Immature natural killer cell (primary cell): ENCODE results near the gene CHD9. TPM values are rescaled to one million over a fixed set of nuclear protein-coding genes. Genes with fewer than 3 reads are reported as not detected.

Source experiments
- DNase-seq, 3 donors: peaks; one replicate each; pipeline ENCODE4 v3.0.0; 2022; ENCODE audit warnings: mixed read lengths in 1 of 3
- H3K27ac Mint-ChIP-seq, 6 donors: one replicate each; pipeline ENCODE4 v1.8.0; 2020; ENCODE audit warnings: mixed read lengths in 6 of 6, mild to moderate bottlenecking in 5 of 6, inconsistent platforms in 4 of 6, moderate library complexity in 3 of 6
- H3K27me3 Mint-ChIP-seq, 3 donors: one replicate each; pipeline ENCODE4 v1.8.0; 2020 to 2021; ENCODE audit warnings: low read depth in 3 of 3, mild to moderate bottlenecking in 3 of 3, mixed read lengths in 3 of 3, moderate library complexity in 3 of 3, inconsistent platforms in 1 of 3
- H3K36me3 Mint-ChIP-seq, 3 donors: one replicate each; pipeline ENCODE4 v1.8.0; 2020; ENCODE audit warnings: mixed read lengths in 3 of 3, inconsistent platforms in 2 of 3, mild to moderate bottlenecking in 2 of 3
- H3K4me1 Mint-ChIP-seq, 2 donors: one replicate each; pipeline ENCODE4 v1.8.0; 2020; ENCODE audit warnings: inconsistent platforms in 2 of 2, mild to moderate bottlenecking in 2 of 2, mixed read lengths in 2 of 2, moderate library complexity in 1 of 2
- H3K4me3 Mint-ChIP-seq, 5 donors: one replicate each; pipeline ENCODE4 v1.8.0; 2020; ENCODE audit warnings: mild to moderate bottlenecking in 5 of 5, mixed read lengths in 5 of 5, inconsistent platforms in 3 of 5, moderate library complexity in 3 of 5
- H3K9me3 Mint-ChIP-seq, 6 donors: one replicate each; pipeline ENCODE4 v1.8.0; 2020; ENCODE audit warnings: mild to moderate bottlenecking in 6 of 6, mixed read lengths in 6 of 6, inconsistent platforms in 4 of 6, moderate library complexity in 3 of 6
- polyA plus RNA-seq, 3 donors: library from polyadenylated mRNA; unstranded; fragments of 300-500 nt; fragmentation: Illumina TruSeq; gene quantifications; one replicate each; pipeline ENCODE4 v1.2.3, GENCODE V29; 2021

Gene CHD9
- polyA plus RNA-seq, 3 donors from 2014 or later: 47.1 to 68.6 (median 48.5) TPM

DNA sequence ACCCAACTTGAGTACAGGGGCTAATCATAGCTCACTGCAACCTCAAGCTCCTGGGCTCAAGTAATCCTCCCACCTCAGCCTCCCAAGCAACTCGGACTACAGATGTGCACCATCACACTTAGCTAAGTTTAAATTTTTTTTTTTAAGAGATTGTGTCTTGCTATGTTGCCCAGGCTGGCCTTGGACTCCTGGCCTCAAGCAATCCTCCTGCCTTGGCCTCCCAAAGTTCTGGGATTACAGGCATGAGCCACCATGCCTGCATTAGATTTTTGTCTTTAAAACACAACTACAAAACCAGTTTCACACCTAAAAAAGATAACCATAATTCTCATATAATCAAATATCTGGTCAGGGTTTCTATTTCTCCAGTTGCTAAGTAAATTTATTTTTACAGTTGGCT, 147.1 kb downstream of the CHD9 start:
- Mint-ChIP-seq H3K9me3 (peaks cover 0 to 3% (median 0%) of the 10 kb centered on the region in 6 donors), H3K27ac (no peak overlapping the region), H3K4me3 (no peak overlapping the region), H3K36me3 (peaks cover 0 to 12% (median 7%) of the 10 kb centered on the region in 3 donors), H3K4me1 (peaks cover 1 to 7% of the 10 kb centered on the region in 2 donors), H3K27me3 (peaks cover 0 to 3% (median 0%) of the 10 kb centered on the region in 3 donors)
- DNase-seq: no peak

GRCh38 chr16:53202398-53202797, 147.6 kb downstream of the CHD9 start:
- peaks cover 0 to 10% (median 7%) of the 10 kb centered on the region in 3 donors for H3K36me3 Mint-ChIP-seq
- H3K4me3 Mint-ChIP-seq: no peak overlapping the region
- peaks cover 0 to 3% (median 0%) of the 10 kb centered on the region in 3 donors for H3K27me3 Mint-ChIP-seq
- H3K4me1 Mint-ChIP-seq: peaks cover 4 to 12% of the 10 kb centered on the region in 2 donors
- H3K9me3 Mint-ChIP-seq: peaks cover 0 to 3% (median 0%) of the 10 kb centered on the region in 6 donors
- DNase-seq: no peak
- no peak overlapping the region for H3K27ac Mint-ChIP-seq

- no peaks in the 10 kb centered on the region for H3K27me3 Mint-ChIP-seq
- H3K4me3 Mint-ChIP-seq: peak overlapping the region; percentile 86 to 96 (median 93)
- H3K27ac Mint-ChIP-seq: peak overlapping the region; percentile 88 to 96 (median 94)
- peak; percentile 52 to 61 (median 60) for DNase-seq
- peaks cover 0 to 9% (median 0%) of the 10 kb centered on the region in 3 donors for H3K36me3 Mint-ChIP-seq
- peaks cover 0 to 3% (median 0%) of the 10 kb centered on the region in 6 donors for H3K9me3 Mint-ChIP-seq
- peaks cover 38 to 62% of the 10 kb centered on the region in 2 donors for H3K4me1 Mint-ChIP-seq
These were observed 153.3 kb downstream of the CHD9 start for GRCh38 chr16:53207810-53208752.

- Mint-ChIP-seq H3K9me3 (no peaks in the 10 kb centered on the region), H3K36me3 (peaks cover 0 to 8% (median 0%) of the 10 kb centered on the region in 3 donors), H3K27me3 (no peaks in the 10 kb centered on the region), H3K4me3 (peak overlapping the region; percentile 76 to 92 (median 80)), H3K27ac (peak overlapping the region; percentile 71 to 92 (median 88)), H3K4me1 (peaks cover 43 to 75% of the 10 kb centered on the region in 2 donors)
- no peak for DNase-seq
These were observed 154.6 kb downstream of the CHD9 start for GRCh38 chr16:53209429-53209828.

DNA sequence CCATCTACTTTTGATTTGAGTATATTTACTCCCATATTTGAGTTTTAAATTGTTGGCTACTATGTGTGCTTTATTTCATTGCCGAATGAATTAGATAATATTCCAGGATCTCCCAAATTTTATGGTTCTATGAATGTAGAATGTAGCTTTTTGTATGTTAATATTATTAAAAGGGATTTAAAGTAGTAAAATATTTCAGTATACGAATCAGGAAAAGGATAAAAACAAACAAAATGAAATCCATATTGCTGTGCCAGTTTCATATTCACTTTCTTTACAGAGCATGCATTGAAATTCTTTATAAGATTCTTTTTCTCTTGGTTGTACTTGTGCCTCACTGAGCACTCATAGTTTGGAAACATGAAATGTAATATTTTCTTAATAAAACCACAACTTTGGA, 155.1 kb downstream of the CHD9 start:
- H3K4me1 Mint-ChIP-seq: peaks cover 45 to 78% of the 10 kb centered on the region in 2 donors
- peaks cover 0 to 7% (median 0%) of the 10 kb centered on the region in 3 donors for H3K36me3 Mint-ChIP-seq
- H3K27me3 Mint-ChIP-seq: no peaks in the 10 kb centered on the region
- peak overlapping the region in 5 of 6 donors; percentile 77 to 92 (median 88) for H3K27ac Mint-ChIP-seq
- DNase-seq: peak in 1 of 3 donors; percentile 6
- peak overlapping the region; percentile 76 to 92 (median 80) for H3K4me3 Mint-ChIP-seq
- H3K9me3 Mint-ChIP-seq: no peaks in the 10 kb centered on the region

DNA sequence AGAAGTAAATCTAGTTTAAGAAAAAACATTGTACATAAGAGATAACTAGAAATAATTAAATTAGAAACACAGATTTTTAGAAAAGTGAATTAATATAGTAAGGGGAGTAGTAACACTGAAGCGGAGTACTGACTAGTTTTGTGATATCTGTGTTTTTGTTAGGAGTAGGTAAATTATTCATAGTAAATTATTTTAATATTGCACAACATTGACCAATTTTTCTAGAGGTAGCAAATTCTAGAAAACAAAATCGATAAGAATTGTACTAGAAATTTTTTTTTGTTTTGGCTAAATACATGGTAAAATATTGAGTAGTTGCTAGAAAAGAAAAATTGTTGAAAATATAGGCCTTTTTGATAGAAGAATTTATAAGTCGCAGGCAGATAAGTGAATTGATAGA, 156.5 kb downstream of the CHD9 start:
- no peak for DNase-seq
- peak overlapping the region in 4 of 6 donors; percentile 10 to 64 (median 48) for H3K27ac Mint-ChIP-seq
- H3K9me3 Mint-ChIP-seq: no peaks in the 10 kb centered on the region
- peaks cover 0 to 7% (median 0%) of the 10 kb centered on the region in 3 donors for H3K36me3 Mint-ChIP-seq
- peak overlapping the region in 4 of 5 donors; percentile 13 to 62 (median 28) for H3K4me3 Mint-ChIP-seq
- no peaks in the 10 kb centered on the region for H3K27me3 Mint-ChIP-seq
- peaks cover 52 to 87% of the 10 kb centered on the region in 2 donors for H3K4me1 Mint-ChIP-seq

DNA sequence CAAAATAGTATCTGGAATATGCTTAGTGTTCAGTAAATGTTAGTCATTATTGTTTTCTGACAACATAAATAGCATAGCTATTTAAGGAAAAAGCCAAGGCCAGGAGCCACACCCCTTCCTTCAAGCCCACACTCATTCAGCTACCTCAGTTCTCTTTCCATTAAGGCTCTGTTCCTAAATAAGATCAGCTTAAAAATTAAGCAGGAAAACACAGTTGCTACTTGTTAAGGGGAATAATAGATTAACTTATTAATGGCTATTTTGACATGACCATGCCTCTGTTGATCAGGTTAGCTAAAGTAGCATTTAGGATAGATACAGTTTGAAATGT, 158.1 kb downstream of the CHD9 start:
- no peak for DNase-seq
- Mint-ChIP-seq H3K4me1 (peaks cover 50 to 81% of the 10 kb centered on the region in 2 donors), H3K36me3 (peaks cover 0 to 7% (median 0%) of the 10 kb centered on the region in 3 donors), H3K9me3 (no peaks in the 10 kb centered on the region), H3K27ac (peak overlapping the region in 3 of 6 donors; percentile 3 to 67 (median 42)), H3K27me3 (no peaks in the 10 kb centered on the region), H3K4me3 (peak overlapping the region in 3 of 5 donors; percentile 5 to 43 (median 39))

DNA sequence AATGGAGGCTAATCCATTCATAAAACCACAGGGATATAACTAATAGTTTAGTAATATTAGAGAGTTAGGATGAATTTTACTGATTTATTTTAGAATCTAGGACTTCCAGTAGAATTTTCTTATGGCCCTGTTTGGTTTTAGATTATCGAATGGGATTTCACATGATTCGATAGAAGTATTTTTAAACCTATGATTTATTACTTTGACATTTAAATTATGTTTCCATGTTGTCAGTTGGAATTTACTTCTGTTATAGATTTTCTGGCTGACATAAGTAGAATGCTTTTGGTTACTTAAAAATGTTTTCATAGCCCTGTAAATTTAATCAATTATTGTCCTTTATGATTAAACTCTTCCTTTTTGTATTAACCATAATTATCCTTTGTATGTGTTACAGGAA, 158.8 kb downstream of the CHD9 start:
- DNase-seq: no peak
- peaks cover 43 to 74% of the 10 kb centered on the region in 2 donors for H3K4me1 Mint-ChIP-seq
- H3K36me3 Mint-ChIP-seq: peaks cover 0 to 7% (median 0%) of the 10 kb centered on the region in 3 donors
- H3K9me3 Mint-ChIP-seq: no peaks in the 10 kb centered on the region
- H3K4me3 Mint-ChIP-seq: no peak overlapping the region
- H3K27ac Mint-ChIP-seq: peak overlapping the region in 2 of 6 donors; percentile 5 to 34
- no peaks in the 10 kb centered on the region for H3K27me3 Mint-ChIP-seq

- H3K36me3 Mint-ChIP-seq: peaks cover 0 to 3% (median 0%) of the 10 kb centered on the region in 3 donors
- peak overlapping the region in 1 of 6 donors; percentile 46 for H3K27ac Mint-ChIP-seq
- H3K4me3 Mint-ChIP-seq: no peak overlapping the region
- no peaks in the 10 kb centered on the region for H3K27me3 Mint-ChIP-seq
- no peak for DNase-seq
- no peaks in the 10 kb centered on the region for H3K9me3 Mint-ChIP-seq
- peaks cover 25 to 44% of the 10 kb centered on the region in 2 donors for H3K4me1 Mint-ChIP-seq
These were observed 162.0 kb downstream of the CHD9 start for GRCh38 chr16:53216798-53217197.

GRCh38 chr16:53219371-53219770, 164.6 kb downstream of the CHD9 start:
- no peak overlapping the region for H3K27ac Mint-ChIP-seq

GRCh38 chr16:53219795-53220454, 165.1 kb downstream of the CHD9 start:
- Mint-ChIP-seq H3K27ac (no peak overlapping the region), H3K4me3 (no peak overlapping the region), H3K4me1 (peaks cover 11 to 18% of the 10 kb centered on the region in 2 donors), H3K36me3 (peaks cover 0 to 4% (median 0%) of the 10 kb centered on the region in 3 donors), H3K27me3 (no peaks in the 10 kb centered on the region), H3K9me3 (no peaks in the 10 kb centered on the region)
- no peak for DNase-seq

More at GRCh38 chr16:53219371-53219770, 164.6 kb downstream of the CHD9 start:
- Mint-ChIP-seq H3K27me3 (no peaks in the 10 kb centered on the region), H3K4me1 (peaks cover 14 to 22% of the 10 kb centered on the region in 2 donors), H3K9me3 (no peaks in the 10 kb centered on the region), H3K4me3 (no peak overlapping the region), H3K36me3 (peaks cover 0 to 4% (median 0%) of the 10 kb centered on the region in 3 donors)
- DNase-seq: no peak

- Mint-ChIP-seq H3K4me1 (peaks cover 5 to 11% of the 10 kb centered on the region in 2 donors), H3K9me3 (no peaks in the 10 kb centered on the region), H3K27me3 (no peaks in the 10 kb centered on the region), H3K36me3 (peaks cover 0 to 4% (median 0%) of the 10 kb centered on the region in 3 donors), H3K4me3 (no peak overlapping the region), H3K27ac (no peak overlapping the region)
- peak; percentile 20 to 37 (median 22) for DNase-seq
These were observed 165.8 kb downstream of the CHD9 start for GRCh38 chr16:53220585-53220984.

DNA sequence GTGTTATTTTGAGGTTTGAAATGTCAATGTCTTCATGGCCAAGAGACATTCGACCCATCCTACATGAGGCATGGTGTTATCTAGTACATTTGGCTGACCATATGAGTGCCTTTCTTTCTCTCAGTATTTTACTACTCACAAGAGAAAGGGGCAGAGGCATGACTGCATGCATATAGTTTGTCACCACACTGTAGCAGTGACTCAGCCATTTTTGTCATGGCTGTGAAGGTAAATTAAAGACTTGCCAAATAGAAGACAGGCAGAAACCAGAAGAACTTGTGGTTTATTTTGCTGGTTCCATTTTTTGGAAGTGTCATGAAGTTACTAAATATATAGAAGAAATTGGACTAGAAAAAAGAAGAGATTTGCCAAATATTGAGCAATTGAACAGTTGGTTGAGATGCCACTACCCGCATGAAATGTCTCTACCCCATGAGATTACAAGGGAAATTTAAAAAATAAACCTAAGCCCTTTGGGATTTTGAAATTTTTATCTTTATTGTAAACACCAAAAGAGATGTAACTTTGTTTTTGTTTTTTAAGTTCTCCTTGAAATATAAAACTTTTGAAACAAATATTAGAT, 170.3 kb downstream of the CHD9 start:
- peaks cover 6 to 28% (median 15%) of the 10 kb centered on the region in 3 donors for H3K36me3 Mint-ChIP-seq
- DNase-seq: no peak

More for the DNA sequence above, 170.3 kb downstream of the CHD9 start:
- Mint-ChIP-seq H3K27ac (peak overlapping the region in 1 of 6 donors; percentile 17), H3K27me3 (no peaks in the 10 kb centered on the region), H3K9me3 (no peaks in the 10 kb centered on the region), H3K4me3 (no peak overlapping the region), H3K4me1 (no peaks in the 10 kb centered on the region)
